Breast epithelium (tissue), 4 donors: ENCODE measurements around the gene CLASP2. TPM values are rescaled to one million over a fixed set of nuclear protein-coding genes. Genes with fewer than 3 reads are reported as not detected.
"Not testable (repeated sequence)": the region's sequence is repeated elsewhere in the genome, so short reads cannot be mapped to it uniquely, and the experiment has no call there.

Experiments used
- DNase-seq, 2 donors: peaks; one replicate each; pipeline ENCODE4 v3.0.0-alpha.2; 2019; ENCODE audit warnings: low spot score in 2 of 2
- H3K27ac ChIP-seq, 2 donors: fragments of 200-600 bp; sonication (generic) in 1 of 2; one replicate each; pipeline ENCODE4 v1.5.1; 2016 to 2019; ENCODE audit warnings: mild to moderate bottlenecking in 1 of 2
- H3K27me3 ChIP-seq, 2 donors: fragments of 200-600 bp; sonication (generic) in 1 of 2; one replicate each; pipeline versions ENCODE4 v1.5.1 to v1.6.0; 2017 to 2019; ENCODE audit warnings: control low read depth in 1 of 2, mild to moderate bottlenecking in 1 of 2
- H3K36me3 ChIP-seq: fragments of 200-600 bp; one replicate; pipeline ENCODE4 v1.5.1; 2019
- H3K4me1 ChIP-seq, 2 donors: fragments of 200-600 bp; sonication (generic); one replicate each; pipeline ENCODE4 v1.5.1; 2016 to 2019; ENCODE audit warnings: control low read depth in 1 of 2
- H3K4me3 ChIP-seq, 3 donors: fragments of 200-600 bp; sonication (generic); 1 replicate in 2 of 3; 2 replicates in 1 of 3; pipeline ENCODE4 v1.5.1; 2016 to 2019; ENCODE audit warnings: mild to moderate bottlenecking in 3 of 3, moderate library complexity in 2 of 3
- H3K9me3 ChIP-seq, 2 donors: fragments of 200-600 bp; sonication (generic) in 1 of 2; one replicate each; pipeline ENCODE4 v1.5.1; 2016 to 2019; ENCODE audit warnings: control low read depth in 1 of 2
- CTCF ChIP-seq, 3 donors: fragments of 450-650 bp; IDR thresholded peaks; one replicate each; pipeline ENCODE4 v1.5.1; 2016 to 2017; ENCODE audit warnings: antibody characterized with exemption in 3 of 3, mild to moderate bottlenecking in 3 of 3, moderate library complexity in 3 of 3
- POLR2A ChIP-seq: fragments of 450-650 bp; IDR thresholded peaks from one replicate; pipeline ENCODE4 v1.6.1; 2016; ENCODE audit warnings: antibody characterized with exemption, mild to moderate bottlenecking, moderate library complexity
- POLR2AphosphoS5 ChIP-seq, 3 donors: sonication (generic); formaldehyde crosslinking; IDR thresholded peaks; one replicate each; pipeline ENCODE4 v1.6.1; 2017; ENCODE audit warnings: antibody characterized with exemption in 3 of 3
- intact Hi-C: fragments of 100-400 bp; cut with DNase I; formaldehyde crosslinking; loops from one replicate; pipeline ENCODE4 v1.15.1; 2023; ENCODE audit warnings: low total_unique reads
- total RNA-seq, 3 donors: library from RNA; depleted of rRNA; stranded (reverse); fragments of >200 nt; gene quantifications; one replicate each; pipeline ENCODE4 v1.1.0, GENCODE V29; 2016

Gene CLASP2
- total RNA-seq, 3 donors from 2014 or later: 57.1 to 108 (median 86.9) TPM

- DNase-seq: no peak
- peaks cover 0 to 4% of the 10 kb centered on the region in 2 donors for H3K9me3 ChIP-seq
- TF ChIP-seq POLR2AphosphoS5 (IDR thresholded peaks at IDR 0.05) (no peak), CTCF (IDR thresholded peaks at IDR 0.05) (no peak), POLR2A (no peak)
- no peaks in the 10 kb centered on the region for H3K27me3 ChIP-seq
- intact Hi-C loops: no loop called here
- H3K4me3 ChIP-seq: no peak overlapping the region
- no peak overlapping the region for H3K27ac ChIP-seq
- H3K4me1 ChIP-seq: no peaks in the 10 kb centered on the region
- H3K36me3 ChIP-seq: no peaks in the 10 kb centered on the region
These were observed 40.0 kb downstream of the CLASP2 start for GRCh38 chr3:33678073-33678472.

GRCh38 chr3:33673436-33673835, 44.6 kb downstream of the CLASP2 start:
- DNase-seq, H3K4me1 ChIP-seq, H3K9me3 ChIP-seq, intact Hi-C loops, H3K27me3 ChIP-seq, H3K27ac ChIP-seq, H3K36me3 ChIP-seq, H3K4me3 ChIP-seq: not testable (repeated sequence)

- H3K4me3 ChIP-seq: no peak overlapping the region
- no peak for DNase-seq
These were observed 49.4 kb downstream of the CLASP2 start for GRCh38 chr3:33668618-33669017.

GRCh38 chr3:33665294-33665693, 52.8 kb downstream of the CLASP2 start:
- intact Hi-C loops: no loop called here
- no peaks in the 10 kb centered on the region for H3K27me3 ChIP-seq
- no peaks in the 10 kb centered on the region for H3K36me3 ChIP-seq
- TF ChIP-seq POLR2A: no peak
- no peak for TF ChIP-seq CTCF (IDR thresholded peaks at IDR 0.05)
- no peak for TF ChIP-seq POLR2AphosphoS5 (IDR thresholded peaks at IDR 0.05)
- no peak for DNase-seq
- H3K27ac ChIP-seq: no peak overlapping the region
- H3K9me3 ChIP-seq: no peaks in the 10 kb centered on the region
- H3K4me3 ChIP-seq: no peak overlapping the region
- H3K4me1 ChIP-seq: no peaks in the 10 kb centered on the region

More at GRCh38 chr3:33668618-33669017, 49.4 kb downstream of the CLASP2 start:
- H3K9me3 ChIP-seq: no peaks in the 10 kb centered on the region
- H3K36me3 ChIP-seq: no peaks in the 10 kb centered on the region
- no peak for TF ChIP-seq POLR2AphosphoS5 (IDR thresholded peaks at IDR 0.05)
- no peak for TF ChIP-seq CTCF (IDR thresholded peaks at IDR 0.05)
- TF ChIP-seq POLR2A: no peak
- intact Hi-C loops: no loop called here
- H3K27ac ChIP-seq: no peak overlapping the region
- H3K4me1 ChIP-seq: no peaks in the 10 kb centered on the region
- no peaks in the 10 kb centered on the region for H3K27me3 ChIP-seq

GRCh38 chr3:33664195-33664594, 53.9 kb downstream of the CLASP2 start:
- Histone ChIP-seq H3K27ac (no peak overlapping the region), H3K4me1 (no peaks in the 10 kb centered on the region), H3K9me3 (no peaks in the 10 kb centered on the region), H3K36me3 (no peaks in the 10 kb centered on the region), H3K27me3 (no peaks in the 10 kb centered on the region), H3K4me3 (no peak overlapping the region)
- no peak for DNase-seq
- TF ChIP-seq CTCF (IDR thresholded peaks at IDR 0.05) (no peak), POLR2AphosphoS5 (IDR thresholded peaks at IDR 0.05) (no peak), POLR2A (no peak)
- intact Hi-C loops: loop anchor here (5.0 kb wide), 1 partner anchor 113 kb away; no protein-coding TSS in a partner anchor

GRCh38 chr3:33663042-33663441, 55.0 kb downstream of the CLASP2 start:
- TF ChIP-seq POLR2A (no peak), CTCF (IDR thresholded peaks at IDR 0.05) (no peak), POLR2AphosphoS5 (IDR thresholded peaks at IDR 0.05) (no peak)
- Histone ChIP-seq H3K9me3 (no peaks in the 10 kb centered on the region), H3K27ac (no peak overlapping the region), H3K4me3 (no peak overlapping the region), H3K4me1 (no peaks in the 10 kb centered on the region), H3K27me3 (no peaks in the 10 kb centered on the region), H3K36me3 (no peaks in the 10 kb centered on the region)
- no peak for DNase-seq
- intact Hi-C loops: loop anchor here (5.0 kb wide), 1 partner anchor 114 kb away; no protein-coding TSS in a partner anchor
